ENCODE data around the gene OVAAL.

DNA sequence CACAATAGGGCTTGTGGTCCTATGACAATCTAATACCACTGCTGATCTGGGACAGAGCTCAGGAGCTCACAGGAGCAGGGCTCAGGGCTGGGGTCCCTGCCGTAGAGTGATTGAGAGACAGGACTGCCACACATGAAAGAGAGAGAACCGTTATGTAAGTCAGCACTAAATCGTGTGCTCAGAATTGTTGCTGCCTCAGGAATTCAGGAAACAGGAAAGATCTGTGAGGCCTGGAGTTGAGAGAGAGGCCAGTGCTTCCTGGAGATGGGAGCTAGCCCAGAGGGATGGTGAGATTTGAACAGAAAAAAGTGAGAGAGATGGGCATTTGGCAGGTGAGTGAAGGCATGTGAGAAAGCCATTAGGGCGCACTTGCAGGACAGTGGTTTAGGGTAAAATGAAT is 38.9 kb upstream of the OVAAL start:
- TF ChIP-seq EZH2 (IDR thresholded peaks at IDR 0.05; ENCODE audit: borderline replicate concordance, insufficient read depth, low read depth, low read length, poor library complexity, severe bottlenecking) = no peak
- TF ChIP-seq, protein P1, sequence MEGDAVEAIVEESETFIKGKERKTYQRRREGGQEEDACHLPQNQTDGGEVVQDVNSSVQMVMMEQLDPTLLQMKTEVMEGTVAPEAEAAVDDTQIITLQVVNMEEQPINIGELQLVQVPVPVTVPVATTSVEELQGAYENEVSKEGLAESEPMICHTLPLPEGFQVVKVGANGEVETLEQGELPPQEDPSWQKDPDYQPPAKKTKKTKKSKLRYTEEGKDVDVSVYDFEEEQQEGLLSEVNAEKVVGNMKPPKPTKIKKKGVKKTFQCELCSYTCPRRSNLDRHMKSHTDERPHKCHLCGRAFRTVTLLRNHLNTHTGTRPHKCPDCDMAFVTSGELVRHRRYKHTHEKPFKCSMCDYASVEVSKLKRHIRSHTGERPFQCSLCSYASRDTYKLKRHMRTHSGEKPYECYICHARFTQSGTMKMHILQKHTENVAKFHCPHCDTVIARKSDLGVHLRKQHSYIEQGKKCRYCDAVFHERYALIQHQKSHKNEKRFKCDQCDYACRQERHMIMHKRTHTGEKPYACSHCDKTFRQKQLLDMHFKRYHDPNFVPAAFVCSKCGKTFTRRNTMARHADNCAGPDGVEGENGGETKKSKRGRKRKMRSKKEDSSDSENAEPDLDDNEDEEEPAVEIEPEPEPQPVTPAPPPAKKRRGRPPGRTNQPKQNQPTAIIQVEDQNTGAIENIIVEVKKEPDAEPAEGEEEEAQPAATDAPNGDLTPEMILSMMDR (IDR thresholded peaks at IDR 0.05) = no peak
